ENCODE results near the gene TFRC.
"Not testable (repeated sequence)": the region's sequence is repeated elsewhere in the genome, so short reads cannot be mapped to it uniquely, and the experiment has no call there.

TFRC gene

GRCh38 chr3:196044513-196044912 is 37.4 kb downstream of the TFRC start:
- Histone ChIP-seq H3K36me3 (ENCODE audit: control insufficient read depth in 1 of 2, insufficient read depth in 2 of 2, low read length in 2 of 2) (peaks cover 11 to 14% of the 10 kb centered on the region in 2 donors), H3K27ac (ENCODE audit: low read length) (no peak overlapping the region), H3K4me1 (ENCODE audit: control insufficient read depth in 1 of 2, insufficient read depth in 2 of 2, low read length in 2 of 2) (no peaks in the 10 kb centered on the region), H3K4me3 (ENCODE audit: low read depth in 1 of 2, low read length in 2 of 2) (no peak overlapping the region), H3K27me3 (ENCODE audit: low read depth, low read length) (no peaks in the 10 kb centered on the region), H3K9me3 (ENCODE audit: control insufficient read depth in 1 of 2, low read length in 2 of 2) (peaks cover 0 to 5% of the 10 kb centered on the region in 2 donors)

GRCh38 chr3:196042673-196043072 is 39.2 kb downstream of the TFRC start:
- Histone ChIP-seq H3K36me3 (ENCODE audit: control insufficient read depth in 1 of 2, insufficient read depth in 2 of 2, low read length in 2 of 2) (no peaks in the 10 kb centered on the region), H3K9me3 (ENCODE audit: control insufficient read depth in 1 of 2, low read length in 2 of 2) (peaks cover 0 to 5% of the 10 kb centered on the region in 2 donors), H3K27ac (ENCODE audit: low read length) (no peak overlapping the region), H3K27me3 (ENCODE audit: low read depth, low read length) (no peaks in the 10 kb centered on the region), H3K4me3 (ENCODE audit: low read depth in 1 of 2, low read length in 2 of 2) (no peak overlapping the region), H3K4me1 (ENCODE audit: control insufficient read depth in 1 of 2, insufficient read depth in 2 of 2, low read length in 2 of 2) (no peaks in the 10 kb centered on the region)

- no peaks in the 10 kb centered on the region for H3K27me3 ChIP-seq (ENCODE audit: low read depth, low read length)
- H3K4me1 ChIP-seq (ENCODE audit: control insufficient read depth in 1 of 2, insufficient read depth in 2 of 2, low read length in 2 of 2): no peaks in the 10 kb centered on the region
- H3K4me3 ChIP-seq (ENCODE audit: low read depth in 1 of 2, low read length in 2 of 2): no peak overlapping the region
- no peaks in the 10 kb centered on the region for H3K36me3 ChIP-seq (ENCODE audit: control insufficient read depth in 1 of 2, insufficient read depth in 2 of 2, low read length in 2 of 2)
- peaks cover 0 to 8% of the 10 kb centered on the region in 2 donors for H3K9me3 ChIP-seq (ENCODE audit: control insufficient read depth in 1 of 2, low read length in 2 of 2)
- H3K27ac ChIP-seq (ENCODE audit: low read length): no peak overlapping the region
Measured at GRCh38 chr3:196039359-196039758, 42.5 kb downstream of the TFRC start.

- not testable (repeated sequence) for H3K4me1 ChIP-seq (ENCODE audit: control insufficient read depth in 1 of 2, insufficient read depth in 2 of 2, low read length in 2 of 2); H3K36me3 ChIP-seq (ENCODE audit: control insufficient read depth in 1 of 2, insufficient read depth in 2 of 2, low read length in 2 of 2); H3K27me3 ChIP-seq (ENCODE audit: low read depth, low read length); H3K27ac ChIP-seq (ENCODE audit: low read length); H3K9me3 ChIP-seq (ENCODE audit: control insufficient read depth in 1 of 2, low read length in 2 of 2); H3K4me3 ChIP-seq (ENCODE audit: low read depth in 1 of 2, low read length in 2 of 2)
Measured at GRCh38 chr3:196026059-196026458, 55.8 kb downstream of the TFRC start.

- Histone ChIP-seq H3K27me3 (ENCODE audit: low read depth, low read length) (no peaks in the 10 kb centered on the region), H3K36me3 (ENCODE audit: control insufficient read depth in 1 of 2, insufficient read depth in 2 of 2, low read length in 2 of 2) (no peaks in the 10 kb centered on the region), H3K4me1 (ENCODE audit: control insufficient read depth in 1 of 2, insufficient read depth in 2 of 2, low read length in 2 of 2) (no peaks in the 10 kb centered on the region), H3K4me3 (ENCODE audit: low read depth in 1 of 2, low read length in 2 of 2) (no peak overlapping the region), H3K27ac (ENCODE audit: low read length) (no peak overlapping the region), H3K9me3 (ENCODE audit: control insufficient read depth in 1 of 2, low read length in 2 of 2) (no peaks in the 10 kb centered on the region)
Measured at GRCh38 chr3:196024968-196025367, 56.9 kb downstream of the TFRC start.

GRCh38 chr3:196023947-196024346 is 57.9 kb downstream of the TFRC start:
- Histone ChIP-seq H3K4me1 (ENCODE audit: control insufficient read depth in 1 of 2, insufficient read depth in 2 of 2, low read length in 2 of 2) (peaks cover 0 to 8% of the 10 kb centered on the region in 2 donors), H3K9me3 (ENCODE audit: control insufficient read depth in 1 of 2, low read length in 2 of 2) (no peaks in the 10 kb centered on the region), H3K4me3 (ENCODE audit: low read depth in 1 of 2, low read length in 2 of 2) (no peak overlapping the region), H3K36me3 (ENCODE audit: control insufficient read depth in 1 of 2, insufficient read depth in 2 of 2, low read length in 2 of 2) (no peaks in the 10 kb centered on the region), H3K27me3 (ENCODE audit: low read depth, low read length) (no peaks in the 10 kb centered on the region), H3K27ac (ENCODE audit: low read length) (no peak overlapping the region)

GRCh38 chr3:196022499-196022878 is 59.4 kb downstream of the TFRC start:
- not testable (repeated sequence) for H3K27ac ChIP-seq (ENCODE audit: low read length); H3K9me3 ChIP-seq (ENCODE audit: control insufficient read depth in 1 of 2, low read length in 2 of 2); H3K27me3 ChIP-seq (ENCODE audit: low read depth, low read length)

GRCh38 chr3:196020373-196020772 is 61.5 kb downstream of the TFRC start:
- Histone ChIP-seq H3K27me3 (ENCODE audit: low read depth, low read length) (no peaks in the 10 kb centered on the region), H3K4me3 (ENCODE audit: low read depth in 1 of 2, low read length in 2 of 2) (no peak overlapping the region), H3K4me1 (ENCODE audit: control insufficient read depth in 1 of 2, insufficient read depth in 2 of 2, low read length in 2 of 2) (peaks cover 0 to 9% of the 10 kb centered on the region in 2 donors), H3K36me3 (ENCODE audit: control insufficient read depth in 1 of 2, insufficient read depth in 2 of 2, low read length in 2 of 2) (no peaks in the 10 kb centered on the region), H3K27ac (ENCODE audit: low read length) (no peak overlapping the region), H3K9me3 (ENCODE audit: control insufficient read depth in 1 of 2, low read length in 2 of 2) (no peaks in the 10 kb centered on the region)

More at GRCh38 chr3:196022499-196022878, 59.4 kb downstream of the TFRC start:
- H3K4me1 ChIP-seq (ENCODE audit: control insufficient read depth in 1 of 2, insufficient read depth in 2 of 2, low read length in 2 of 2); H3K36me3 ChIP-seq (ENCODE audit: control insufficient read depth in 1 of 2, insufficient read depth in 2 of 2, low read length in 2 of 2); H3K4me3 ChIP-seq (ENCODE audit: low read depth in 1 of 2, low read length in 2 of 2): not testable (repeated sequence)

- not testable (repeated sequence) for H3K36me3 ChIP-seq (ENCODE audit: control insufficient read depth in 1 of 2, insufficient read depth in 2 of 2, low read length in 2 of 2); H3K9me3 ChIP-seq (ENCODE audit: control insufficient read depth in 1 of 2, low read length in 2 of 2); H3K4me1 ChIP-seq (ENCODE audit: control insufficient read depth in 1 of 2, insufficient read depth in 2 of 2, low read length in 2 of 2); H3K27ac ChIP-seq (ENCODE audit: low read length); H3K4me3 ChIP-seq (ENCODE audit: low read depth in 1 of 2, low read length in 2 of 2); H3K27me3 ChIP-seq (ENCODE audit: low read depth, low read length)
Measured at GRCh38 chr3:196019576-196019975, 62.3 kb downstream of the TFRC start.

GRCh38 chr3:196018159-196018558 is 63.7 kb downstream of the TFRC start:
- H3K27me3 ChIP-seq (ENCODE audit: low read depth, low read length); H3K27ac ChIP-seq (ENCODE audit: low read length); H3K36me3 ChIP-seq (ENCODE audit: control insufficient read depth in 1 of 2, insufficient read depth in 2 of 2, low read length in 2 of 2); H3K4me3 ChIP-seq (ENCODE audit: low read depth in 1 of 2, low read length in 2 of 2); H3K4me1 ChIP-seq (ENCODE audit: control insufficient read depth in 1 of 2, insufficient read depth in 2 of 2, low read length in 2 of 2); H3K9me3 ChIP-seq (ENCODE audit: control insufficient read depth in 1 of 2, low read length in 2 of 2): not testable (repeated sequence)

GRCh38 chr3:196016485-196016884 is 65.4 kb downstream of the TFRC start:
- Histone ChIP-seq H3K9me3 (ENCODE audit: control insufficient read depth in 1 of 2, low read length in 2 of 2) (no peaks in the 10 kb centered on the region), H3K4me3 (ENCODE audit: low read depth in 1 of 2, low read length in 2 of 2) (no peak overlapping the region), H3K27me3 (ENCODE audit: low read depth, low read length) (no peaks in the 10 kb centered on the region), H3K27ac (ENCODE audit: low read length) (no peak overlapping the region), H3K4me1 (ENCODE audit: control insufficient read depth in 1 of 2, insufficient read depth in 2 of 2, low read length in 2 of 2) (peaks cover 0 to 9% of the 10 kb centered on the region in 2 donors), H3K36me3 (ENCODE audit: control insufficient read depth in 1 of 2, insufficient read depth in 2 of 2, low read length in 2 of 2) (no peaks in the 10 kb centered on the region)

GRCh38 chr3:196016059-196016458 is 65.8 kb downstream of the TFRC start:
- no peak overlapping the region for H3K27ac ChIP-seq (ENCODE audit: low read length)
- no peaks in the 10 kb centered on the region for H3K36me3 ChIP-seq (ENCODE audit: control insufficient read depth in 1 of 2, insufficient read depth in 2 of 2, low read length in 2 of 2)
- peaks cover 0 to 9% of the 10 kb centered on the region in 2 donors for H3K4me1 ChIP-seq (ENCODE audit: control insufficient read depth in 1 of 2, insufficient read depth in 2 of 2, low read length in 2 of 2)
- no peaks in the 10 kb centered on the region for H3K27me3 ChIP-seq (ENCODE audit: low read depth, low read length)
- no peaks in the 10 kb centered on the region for H3K9me3 ChIP-seq (ENCODE audit: control insufficient read depth in 1 of 2, low read length in 2 of 2)
- H3K4me3 ChIP-seq (ENCODE audit: low read depth in 1 of 2, low read length in 2 of 2): no peak overlapping the region

Measured in muscle layer of duodenum (tissue), 2 donors.